DOHH2 (cell line): ENCODE measurements around the gene USP30.

Source experiments
- H3F3A ChIP-seq: fragments of 200-600 bp; sonication (generic), shearing (Covaris generic); 2 replicates; pipeline ENCODE4 v1.6.0; 2016; ENCODE audit warnings: antibody characterized with exemption, mild to moderate bottlenecking; ENCODE audit not compliant: control insufficient read depth, insufficient read depth
- H3K27ac ChIP-seq: fragments of 200-600 bp; sonication (generic); 2 replicates; pipeline ENCODE4 v1.5.1; 2014; ENCODE audit warnings: low read depth, mild to moderate bottlenecking, low read length, moderate library complexity
- H3K27me3 ChIP-seq: fragments of 200-600 bp; sonication (generic); 2 replicates; pipeline ENCODE4 v1.6.1; 2014; ENCODE audit warnings: mild to moderate bottlenecking, low read length, mixed read lengths; ENCODE audit not compliant: control insufficient read depth
- H3K36me3 ChIP-seq: fragments of 200-600 bp; sonication (generic); 2 replicates; pipeline ENCODE4 v1.6.1; 2014; ENCODE audit warnings: mild to moderate bottlenecking, low read length, moderate library complexity, mixed read lengths; ENCODE audit not compliant: control insufficient read depth
- H3K4me1 ChIP-seq: fragments of 200-600 bp; sonication (generic); 2 replicates; pipeline ENCODE4 v1.6.1; 2014; ENCODE audit warnings: mild to moderate bottlenecking, low read length, mixed read lengths; ENCODE audit not compliant: control insufficient read depth
- H3K4me2 ChIP-seq: fragments of 200-600 bp; sonication (generic); 2 replicates; pipeline ENCODE4 v1.6.0; 2014; ENCODE audit warnings: mild to moderate bottlenecking, low read length, moderate library complexity
- H3K4me3 ChIP-seq: fragments of 200-600 bp; sonication (generic); 2 replicates; pipeline ENCODE4 v1.5.1; 2014; ENCODE audit warnings: mild to moderate bottlenecking, low read length, mixed read lengths
- H3K79me2 ChIP-seq: fragments of 200-600 bp; sonication (generic); 2 replicates; pipeline ENCODE4 v1.6.1; 2014; ENCODE audit warnings: mild to moderate bottlenecking, low read length, mixed read lengths; ENCODE audit not compliant: control insufficient read depth
- H3K9me2 ChIP-seq: fragments of 200-600 bp; sonication (generic); replicated peaks from 2 replicates; pipeline ENCODE4 v1.6.1; 2014; ENCODE audit warnings: mild to moderate bottlenecking, low read length, mixed read lengths; ENCODE audit not compliant: control insufficient read depth
- H3K9me3 ChIP-seq: fragments of 200-600 bp; sonication (generic); 2 replicates; pipeline ENCODE4 v1.6.1; 2014; ENCODE audit warnings: antibody characterized with exemption, low read length, mixed read lengths; ENCODE audit not compliant: control insufficient read depth, insufficient read depth
- H4K20me1 ChIP-seq: fragments of 200-600 bp; sonication (generic); 2 replicates; pipeline ENCODE4 v1.6.0; 2014; ENCODE audit warnings: low read depth, mild to moderate bottlenecking, antibody characterized with exemption, low read length, moderate library complexity; ENCODE audit not compliant: control insufficient read depth, insufficient read depth
- CTCF ChIP-seq: fragments of 200-600 bp; sonication (generic); IDR thresholded peaks from one replicate; pipeline ENCODE4 v1.5.1; 2014; ENCODE audit warnings: antibody characterized with exemption, mild to moderate bottlenecking, low read depth, low read length; ENCODE audit not compliant: poor library complexity, severe bottlenecking
- EZH2phosphoT487 ChIP-seq: fragments of 200-600 bp; sonication (generic); IDR thresholded peaks from 2 replicates; pipeline ENCODE4 v1.6.1; 2017; ENCODE audit warnings: borderline replicate concordance, mild to moderate bottlenecking, antibody characterized with exemption, low read length, moderate library complexity, mixed read lengths

Gene USP30

DNA sequence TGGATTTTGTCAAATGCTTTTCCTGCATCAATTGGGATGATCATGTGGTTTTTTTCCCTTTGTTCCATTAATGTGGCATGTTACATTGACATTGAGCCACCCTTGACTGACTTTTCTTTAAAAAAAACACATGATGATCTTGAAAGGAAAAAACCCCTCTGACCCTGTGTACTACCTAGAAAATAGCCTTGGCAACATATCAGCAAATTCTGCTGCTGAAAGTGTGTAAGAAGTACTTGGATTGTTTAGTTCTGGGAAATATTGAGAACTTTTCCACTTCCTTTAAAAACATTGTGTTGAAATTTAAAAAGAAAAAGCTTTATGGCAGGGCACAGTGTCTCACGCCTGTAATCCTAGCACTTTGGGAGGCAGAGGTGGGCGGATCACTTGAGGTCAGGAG lies 84.7 kb downstream of the USP30 start:
- H3K4me3 ChIP-seq = no peak overlapping the region
- no peak overlapping the region for H3K4me2 ChIP-seq
- no peaks in the 10 kb centered on the region for H3K79me2 ChIP-seq
- no peak for TF ChIP-seq CTCF
- no peak for TF ChIP-seq EZH2phosphoT487
- no peaks in the 10 kb centered on the region for H3K36me3 ChIP-seq
- peaks cover 11% of the 10 kb centered on the region for H3K27me3 ChIP-seq
- H3K9me3 ChIP-seq = peaks cover 4% of the 10 kb centered on the region; the same call in 1 of the 2 replicates
- no peaks in the 10 kb centered on the region for H3F3A ChIP-seq
- H3K27ac ChIP-seq = no peak overlapping the region
- H4K20me1 ChIP-seq = no peaks in the 10 kb centered on the region
- H3K9me2 ChIP-seq = no peaks in the 10 kb centered on the region
- no peaks in the 10 kb centered on the region for H3K4me1 ChIP-seq
